HCT116 (cell line): ENCODE results near the gene ACTL10. TPM values are rescaled to one million over a fixed set of nuclear protein-coding genes. Genes with fewer than 3 reads are reported as not detected.

Experiments used
- ATAC-seq: fragments of 200-7000 bp; cut with Tn5 transposase; 2 replicates; pipeline ENCODE4 v1.9.1; 2020; ENCODE audit warnings: mild to moderate bottlenecking, moderate library complexity
- BruUV-seq: library from RNA; stranded (reverse); fragments of 400-500 nt; replicated peaks from 2 replicates; lab custom pipeline; 2021; lab: Mats Ljungman, UMichigan
- CTCF ChIA-PET: fragments of 300-600 bp; sonication (Branson Sonifier 250); formaldehyde crosslinking; loops from one replicate; lab custom pipeline; 2021; ENCODE audit warnings: antibody characterized with exemption; lab: Charles Lee
- POLR2A ChIA-PET: fragments of 300-600, 350-600 bp; sonication (Branson Sonifier 250); formaldehyde crosslinking; loops from one replicate; lab custom pipeline; 2021; ENCODE audit warnings: antibody characterized with exemption; lab: Charles Lee
- RAD21 ChIA-PET, 2 experiments: fragments of 300-600 bp; sonication (Branson Sonifier 250); formaldehyde crosslinking; loops; one replicate each; lab custom pipeline; 2023; ENCODE audit warnings: low total read pairs in 2 of 2; ENCODE audit not compliant: uncharacterized antibody in 2 of 2, unreplicated experiment in 2 of 2, low non-redundant PET in 1 of 2; lab: Charles Lee
- DNase-seq: peaks from one replicate; pipeline ENCODE4 v3.0.0-alpha.2; 2010; ENCODE audit warnings: low read depth, low spot score
- H2AFZ ChIP-seq: fragments of 200-600 bp; shearing (Covaris generic), sonication (generic); 2 replicates; pipeline ENCODE4 v1.6.1; 2017; ENCODE audit warnings: low read depth, mixed run types, mixed read lengths, antibody characterized with exemption, low read length; ENCODE audit not compliant: poor library complexity, severe bottlenecking
- H3K27ac ChIP-seq: 2 replicates; pipeline ENCODE4 v1.5.1; 2012; ENCODE audit warnings: low read depth, low read length
- H3K27me3 ChIP-seq: fragments of 200-600 bp; sonication (generic); 2 replicates; pipeline ENCODE4 v1.6.1; 2016; ENCODE audit warnings: mixed run types, low read length, mixed read lengths; ENCODE audit not compliant: insufficient read depth
- H3K36me3 ChIP-seq, 2 experiments: fragments of 200-500 bp in 1 of 2; fragments of 200-600 bp in 1 of 2; sonication (Bioruptor generic) in 1 of 2; sonication (generic) in 1 of 2; 2 replicates each; pipeline versions ENCODE4 v1.5.1 to v1.6.1; 2014 to 2016; ENCODE audit warnings: low read length in 2 of 2, inconsistent platforms in 1 of 2, mixed read lengths in 1 of 2, mixed run types in 1 of 2; ENCODE audit not compliant: insufficient read depth in 2 of 2, control insufficient read depth in 1 of 2
- H3K4me1 ChIP-seq, 2 experiments: fragments of 200-600 bp in 1 of 2; sonication (generic) in 1 of 2; 2 replicates each; pipeline versions ENCODE4 v1.5.1 to v1.6.1; 2012 to 2017; ENCODE audit warnings: low read length in 2 of 2, inconsistent platforms in 1 of 2, mild to moderate bottlenecking in 1 of 2, mixed read lengths in 1 of 2, mixed run types in 1 of 2, moderate library complexity in 1 of 2; ENCODE audit not compliant: insufficient read depth in 2 of 2, control insufficient read depth in 1 of 2
- H3K4me2 ChIP-seq: fragments of 200-600 bp; sonication (generic); 2 replicates; pipeline ENCODE4 v1.6.1; 2017; ENCODE audit warnings: mixed run types, low read length, mixed read lengths
- H3K4me3 ChIP-seq, 2 experiments: fragments of 200-600 bp in 1 of 2; sonication (generic) in 1 of 2; replicated peaks in 1 of 2; 2 replicates each; pipeline ENCODE4 v1.5.1; 2011 to 2016; ENCODE audit warnings: low read length in 2 of 2, control low read depth in 1 of 2, low read depth in 1 of 2, mild to moderate bottlenecking in 1 of 2, mixed read lengths in 1 of 2, mixed run types in 1 of 2
- H3K79me2 ChIP-seq: fragments of 200-600 bp; sonication (generic); 2 replicates; pipeline ENCODE4 v1.6.1; 2017; ENCODE audit warnings: mild to moderate bottlenecking, mixed run types, low read length, moderate library complexity, mixed read lengths; ENCODE audit not compliant: insufficient read depth
- H3K9ac ChIP-seq: fragments of 200-600 bp; sonication (generic); 2 replicates; pipeline ENCODE4 v1.6.1; 2016; ENCODE audit warnings: low read length, mixed read lengths
- H3K9me2 ChIP-seq: fragments of 200-600 bp; sonication (generic), shearing (Covaris generic); 2 replicates; pipeline ENCODE4 v1.6.1; 2017; ENCODE audit warnings: mixed run types, mild to moderate bottlenecking, moderate library complexity; ENCODE audit not compliant: insufficient read depth
- H3K9me3 ChIP-seq, 2 experiments: fragments of 200-500 bp in 1 of 2; fragments of 200-600 bp in 1 of 2; sonication (Bioruptor generic) in 1 of 2; sonication (generic) in 1 of 2; 2 replicates each; pipeline ENCODE4 v1.6.1; 2014 to 2017; ENCODE audit warnings: low read length in 2 of 2, mixed read lengths in 2 of 2, inconsistent platforms in 1 of 2, low read depth in 1 of 2, mild to moderate bottlenecking in 1 of 2, mixed run types in 1 of 2, moderate library complexity in 1 of 2; ENCODE audit not compliant: control insufficient read depth in 1 of 2, insufficient read depth in 1 of 2
- H4K20me1 ChIP-seq: fragments of 200-600 bp; sonication (generic), shearing (Covaris generic); 2 replicates; pipeline ENCODE4 v1.6.1; 2017; ENCODE audit warnings: mixed run types, mild to moderate bottlenecking, moderate library complexity; ENCODE audit not compliant: insufficient read depth
- CEBPB ChIP-seq: IDR thresholded peaks from 2 replicates; pipeline ENCODE4 v1.6.1; 2012; ENCODE audit warnings: low read depth
- EGR1 ChIP-seq: IDR thresholded peaks from 2 replicates; pipeline ENCODE4 v1.6.1; 2012; ENCODE audit warnings: low read depth
- EZH2phosphoT487 ChIP-seq: fragments of 200-600 bp; IDR thresholded peaks from 2 replicates; pipeline ENCODE4 v1.6.1; 2018; ENCODE audit warnings: antibody characterized with exemption, borderline replicate concordance
- POLR2AphosphoS5 ChIP-seq: IDR thresholded peaks from 2 replicates; pipeline ENCODE4 v1.6.1; 2011; ENCODE audit warnings: mild to moderate bottlenecking, low read depth, low read length, moderate library complexity
- SP1 ChIP-seq: IDR thresholded peaks from 2 replicates; pipeline ENCODE4 v1.6.1; 2012; ENCODE audit warnings: low read depth
- SRF ChIP-seq: IDR thresholded peaks from 2 replicates; pipeline ENCODE4 v1.6.1; 2012; ENCODE audit warnings: low read depth
- TCF7L2 ChIP-seq: IDR thresholded peaks from 2 replicates; pipeline ENCODE4 v1.7.0; 2011; ENCODE audit warnings: borderline replicate concordance, inconsistent platforms; ENCODE audit not compliant: insufficient read depth, insufficient read length; ENCODE audit errors: extremely low read depth
- ZNF274 ChIP-seq: fragments of 200-500 bp; sonication (Bioruptor generic); IDR thresholded peaks from 2 replicates; pipeline ENCODE4 v1.6.1; 2014; ENCODE audit warnings: mild to moderate bottlenecking, low read depth, low read length, inconsistent platforms
- intact Hi-C: fragments of 100-400 bp; cut with micrococcal nuclease; formaldehyde crosslinking; loops from 2 replicates; pipeline ENCODE4 v1.10.0; 2022
- total RNA-seq: library from RNA; stranded (reverse); gene quantifications from one replicate; pipeline ENCODE4 v1.2.1, GENCODE V29; 2021; ENCODE audit not compliant: unreplicated experiment
- TF ChIP-seq, protein P1 (sequence below), 3 experiments: fragments of 200-600 bp in 1 of 3; sonication (generic) in 1 of 3; IDR thresholded peaks in 2 of 3; conservative IDR thresholded peaks in 1 of 3; 2 replicates each; pipeline ENCODE4 v1.5.1; 2012 to 2017; ENCODE audit warnings: low read depth in 2 of 3, low read length in 2 of 3, antibody characterized with exemption in 1 of 3, borderline replicate concordance in 1 of 3, control low read depth in 1 of 3, mild to moderate bottlenecking in 1 of 3, mixed read lengths in 1 of 3, mixed run types in 1 of 3, moderate library complexity in 1 of 3; ENCODE audit not compliant: insufficient read depth in 1 of 3
- TF ChIP-seq, protein P2 (sequence below): IDR thresholded peaks from 2 replicates; pipeline ENCODE4 v1.6.1; 2011; ENCODE audit warnings: mild to moderate bottlenecking, low read length, moderate library complexity; ENCODE audit not compliant: insufficient replicate concordance; ENCODE audit errors: extremely low read depth
- TF ChIP-seq, protein P3 (sequence below): IDR thresholded peaks from 2 replicates; pipeline ENCODE4 v1.6.1; 2012
- TF ChIP-seq, protein P4 (sequence below): IDR thresholded peaks from 2 replicates; pipeline ENCODE4 v1.6.1; 2012; ENCODE audit warnings: low read depth

ACTL10 gene
- total RNA-seq, 1 experiment from 2014 or later: 0.22 TPM

DNA sequence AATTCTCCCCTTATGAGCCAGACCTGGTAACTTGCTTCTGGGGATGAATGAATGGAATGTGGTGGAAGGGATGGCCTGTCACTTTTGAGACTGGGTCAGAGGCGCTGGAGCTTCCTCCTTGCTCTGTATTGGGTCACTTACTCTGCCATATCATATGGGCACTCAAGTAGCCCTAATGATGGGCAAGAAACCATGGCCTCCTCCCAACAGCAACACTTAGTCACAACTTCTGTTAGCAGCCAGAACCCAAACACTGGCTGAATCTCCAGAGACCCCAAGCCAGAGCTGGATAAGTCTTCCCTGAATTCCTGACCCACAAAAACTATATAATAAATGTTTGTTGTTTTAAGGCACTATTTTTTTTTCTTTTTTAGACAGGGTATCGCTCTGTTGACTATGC, 13.9 kb downstream of the ACTL10 start:
- Histone ChIP-seq H3K9me2 (no peaks in the 10 kb centered on the region), H3K4me3 (no peak overlapping the region), H3K36me3 (peaks cover 0 to 5% of the 10 kb centered on the region in 2 experiments; a peak in 2 of 4 replicates), H3K27ac (no peak overlapping the region), H3K9ac (no peak overlapping the region), H3K4me2 (no peak overlapping the region), H3K27me3 (no peaks in the 10 kb centered on the region), H3K79me2 (peaks cover 32% of the 10 kb centered on the region), H2AFZ (no peak overlapping the region)
- ChIA-PET RAD21 (no interaction called here), POLR2A (no interaction called here)
- BruUV-seq: no TSS peak
- TF ChIP-seq, protein P1, sequence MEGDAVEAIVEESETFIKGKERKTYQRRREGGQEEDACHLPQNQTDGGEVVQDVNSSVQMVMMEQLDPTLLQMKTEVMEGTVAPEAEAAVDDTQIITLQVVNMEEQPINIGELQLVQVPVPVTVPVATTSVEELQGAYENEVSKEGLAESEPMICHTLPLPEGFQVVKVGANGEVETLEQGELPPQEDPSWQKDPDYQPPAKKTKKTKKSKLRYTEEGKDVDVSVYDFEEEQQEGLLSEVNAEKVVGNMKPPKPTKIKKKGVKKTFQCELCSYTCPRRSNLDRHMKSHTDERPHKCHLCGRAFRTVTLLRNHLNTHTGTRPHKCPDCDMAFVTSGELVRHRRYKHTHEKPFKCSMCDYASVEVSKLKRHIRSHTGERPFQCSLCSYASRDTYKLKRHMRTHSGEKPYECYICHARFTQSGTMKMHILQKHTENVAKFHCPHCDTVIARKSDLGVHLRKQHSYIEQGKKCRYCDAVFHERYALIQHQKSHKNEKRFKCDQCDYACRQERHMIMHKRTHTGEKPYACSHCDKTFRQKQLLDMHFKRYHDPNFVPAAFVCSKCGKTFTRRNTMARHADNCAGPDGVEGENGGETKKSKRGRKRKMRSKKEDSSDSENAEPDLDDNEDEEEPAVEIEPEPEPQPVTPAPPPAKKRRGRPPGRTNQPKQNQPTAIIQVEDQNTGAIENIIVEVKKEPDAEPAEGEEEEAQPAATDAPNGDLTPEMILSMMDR (IDR thresholded peaks at IDR 0.05 in 2 of 3, conservative IDR thresholded peaks at IDR 0.05 in 1 of 3; ENCODE audit: borderline replicate concordance in 1 of 3, insufficient read depth in 1 of 3, low read depth in 2 of 3, low read length in 2 of 3): no peak
- TF ChIP-seq POLR2AphosphoS5: no peak
- no peak for TF ChIP-seq TCF7L2
- no peak for TF ChIP-seq EGR1
- TF ChIP-seq, all 23 proteins: peak for 0
- intact Hi-C loops: no loop called here
- DNase-seq: no peak
- Histone ChIP-seq H3K4me1 (peaks cover 6 to 19% of the 10 kb centered on the region in 2 experiments), H3K9me3 (no peaks in the 10 kb centered on the region), H4K20me1 (no peaks in the 10 kb centered on the region)
- CTCF ChIA-PET: no interaction called here
- no peak for ATAC-seq

DNA sequence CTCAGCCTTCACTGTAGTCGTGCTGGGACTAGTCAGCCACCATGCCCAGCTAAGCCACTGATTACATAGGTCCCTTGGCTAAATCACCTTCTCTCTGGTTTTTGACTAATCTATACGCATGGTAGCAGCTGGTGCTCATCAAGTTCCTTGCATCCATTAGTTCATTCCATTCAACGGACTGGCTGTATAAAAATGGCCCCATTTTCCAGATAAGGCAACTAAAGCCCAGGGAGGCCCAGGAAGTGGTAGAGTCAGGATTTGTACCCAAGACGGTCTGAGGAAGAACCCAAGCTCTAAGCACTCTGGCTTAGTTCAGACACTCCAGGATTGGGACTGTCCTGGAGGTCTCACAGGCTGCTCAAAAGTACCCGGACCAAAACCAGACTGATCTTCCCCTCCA, 14.5 kb downstream of the ACTL10 start:
- intact Hi-C loops: no loop called here
- Histone ChIP-seq H3K9me2 (no peaks in the 10 kb centered on the region), H3K79me2 (peaks cover 32% of the 10 kb centered on the region), H3K27ac (no peak overlapping the region), H4K20me1 (no peaks in the 10 kb centered on the region), H3K27me3 (no peaks in the 10 kb centered on the region), H3K36me3 (peaks cover 0 to 5% of the 10 kb centered on the region in 2 experiments; a peak in 2 of 4 replicates), H3K4me1 (peaks cover 6 to 19% of the 10 kb centered on the region in 2 experiments), H3K9me3 (no peaks in the 10 kb centered on the region), H2AFZ (no peak overlapping the region), H3K4me2 (no peak overlapping the region), H3K4me3 (no peak overlapping the region), H3K9ac (no peak overlapping the region)
- ChIA-PET CTCF (no interaction called here), POLR2A (no interaction called here), RAD21 (no interaction called here)
- ATAC-seq: no peak
- BruUV-seq: no TSS peak
- DNase-seq: no peak
- TF ChIP-seq, protein P2, sequence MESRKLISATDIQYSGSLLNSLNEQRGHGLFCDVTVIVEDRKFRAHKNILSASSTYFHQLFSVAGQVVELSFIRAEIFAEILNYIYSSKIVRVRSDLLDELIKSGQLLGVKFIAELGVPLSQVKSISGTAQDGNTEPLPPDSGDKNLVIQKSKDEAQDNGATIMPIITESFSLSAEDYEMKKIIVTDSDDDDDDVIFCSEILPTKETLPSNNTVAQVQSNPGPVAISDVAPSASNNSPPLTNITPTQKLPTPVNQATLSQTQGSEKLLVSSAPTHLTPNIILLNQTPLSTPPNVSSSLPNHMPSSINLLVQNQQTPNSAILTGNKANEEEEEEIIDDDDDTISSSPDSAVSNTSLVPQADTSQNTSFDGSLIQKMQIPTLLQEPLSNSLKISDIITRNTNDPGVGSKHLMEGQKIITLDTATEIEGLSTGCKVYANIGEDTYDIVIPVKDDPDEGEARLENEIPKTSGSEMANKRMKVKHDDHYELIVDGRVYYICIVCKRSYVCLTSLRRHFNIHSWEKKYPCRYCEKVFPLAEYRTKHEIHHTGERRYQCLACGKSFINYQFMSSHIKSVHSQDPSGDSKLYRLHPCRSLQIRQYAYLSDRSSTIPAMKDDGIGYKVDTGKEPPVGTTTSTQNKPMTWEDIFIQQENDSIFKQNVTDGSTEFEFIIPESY: no peak
- TF ChIP-seq, protein P3, sequence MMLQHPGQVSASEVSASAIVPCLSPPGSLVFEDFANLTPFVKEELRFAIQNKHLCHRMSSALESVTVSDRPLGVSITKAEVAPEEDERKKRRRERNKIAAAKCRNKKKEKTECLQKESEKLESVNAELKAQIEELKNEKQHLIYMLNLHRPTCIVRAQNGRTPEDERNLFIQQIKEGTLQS: no peak
- TF ChIP-seq SRF (no peak), SP1 (no peak), CEBPB (no peak), EZH2phosphoT487 (no peak), ZNF274 (no peak)
- TF ChIP-seq, protein P4, sequence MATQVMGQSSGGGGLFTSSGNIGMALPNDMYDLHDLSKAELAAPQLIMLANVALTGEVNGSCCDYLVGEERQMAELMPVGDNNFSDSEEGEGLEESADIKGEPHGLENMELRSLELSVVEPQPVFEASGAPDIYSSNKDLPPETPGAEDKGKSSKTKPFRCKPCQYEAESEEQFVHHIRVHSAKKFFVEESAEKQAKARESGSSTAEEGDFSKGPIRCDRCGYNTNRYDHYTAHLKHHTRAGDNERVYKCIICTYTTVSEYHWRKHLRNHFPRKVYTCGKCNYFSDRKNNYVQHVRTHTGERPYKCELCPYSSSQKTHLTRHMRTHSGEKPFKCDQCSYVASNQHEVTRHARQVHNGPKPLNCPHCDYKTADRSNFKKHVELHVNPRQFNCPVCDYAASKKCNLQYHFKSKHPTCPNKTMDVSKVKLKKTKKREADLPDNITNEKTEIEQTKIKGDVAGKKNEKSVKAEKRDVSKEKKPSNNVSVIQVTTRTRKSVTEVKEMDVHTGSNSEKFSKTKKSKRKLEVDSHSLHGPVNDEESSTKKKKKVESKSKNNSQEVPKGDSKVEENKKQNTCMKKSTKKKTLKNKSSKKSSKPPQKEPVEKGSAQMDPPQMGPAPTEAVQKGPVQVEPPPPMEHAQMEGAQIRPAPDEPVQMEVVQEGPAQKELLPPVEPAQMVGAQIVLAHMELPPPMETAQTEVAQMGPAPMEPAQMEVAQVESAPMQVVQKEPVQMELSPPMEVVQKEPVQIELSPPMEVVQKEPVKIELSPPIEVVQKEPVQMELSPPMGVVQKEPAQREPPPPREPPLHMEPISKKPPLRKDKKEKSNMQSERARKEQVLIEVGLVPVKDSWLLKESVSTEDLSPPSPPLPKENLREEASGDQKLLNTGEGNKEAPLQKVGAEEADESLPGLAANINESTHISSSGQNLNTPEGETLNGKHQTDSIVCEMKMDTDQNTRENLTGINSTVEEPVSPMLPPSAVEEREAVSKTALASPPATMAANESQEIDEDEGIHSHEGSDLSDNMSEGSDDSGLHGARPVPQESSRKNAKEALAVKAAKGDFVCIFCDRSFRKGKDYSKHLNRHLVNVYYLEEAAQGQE: no peak
